HG03064 (cell line): Measurements from ENCODE around the gene ZNF814.
"Not testable (repeated sequence)": the region's sequence is repeated elsewhere in the genome, so short reads cannot be mapped to it uniquely, and the experiment has no call there.

Experiments
- ATAC-seq: cut with Tn5 transposase; IDR thresholded peaks from one replicate; pipeline ENCODE4 v1.9.1; 2021; ENCODE audit warnings: low read depth; ENCODE audit not compliant: unreplicated experiment

ZNF814 gene

GRCh38 chr19:57867868-57868492, 20.9 kb downstream of the ZNF814 start:
- no peak for ATAC-seq

GRCh38 chr19:57862351-57862750, 26.5 kb downstream of the ZNF814 start:
- ATAC-seq = not testable (repeated sequence)

GRCh38 chr19:57854117-57854516, 34.7 kb downstream of the ZNF814 start:
- ATAC-seq = not testable (repeated sequence)

- not testable (repeated sequence) for ATAC-seq
These were observed 36.8 kb downstream of the ZNF814 start for GRCh38 chr19:57851812-57852603.

GRCh38 chr19:57850553-57851017, 38.3 kb downstream of the ZNF814 start:
- ATAC-seq = no peak

- peak; percentile 94 for ATAC-seq
These were observed 39.0 kb downstream of the ZNF814 start, which contains the start of gene ZNF587 for GRCh38 chr19:57849666-57850473. Gene ZNF587 (plus strand): TSS chr19:57849859. CDS start chr19:57850039, 180 bp downstream.

- peak; percentile 30 for ATAC-seq
These were observed 39.6 kb downstream of the ZNF814 start for GRCh38 chr19:57849162-57849665.

GRCh38 chr19:57847164-57847563, 41.7 kb downstream of the ZNF814 start:
- ATAC-seq = not testable (repeated sequence)

GRCh38 chr19:57841122-57841763, 47.6 kb downstream of the ZNF814 start:
- no peak for ATAC-seq

GRCh38 chr19:57838622-57839191, 50.1 kb downstream of the ZNF814 start:
- ATAC-seq = not testable (repeated sequence)

- not testable (repeated sequence) for ATAC-seq
These were observed 51.8 kb downstream of the ZNF814 start for GRCh38 chr19:57836991-57837390.

GRCh38 chr19:57830071-57830602, 58.7 kb downstream of the ZNF814 start, which contains the start of gene ZNF587B:
Gene ZNF587B (plus strand): TSS chr19:57830299. CDS start chr19:57830529, 230 bp downstream.
- ATAC-seq = no peak

GRCh38 chr19:57829316-57829715, 59.5 kb downstream of the ZNF814 start:
- ATAC-seq = no peak

GRCh38 chr19:57825511-57825910, 63.3 kb downstream of the ZNF814 start:
- no peak for ATAC-seq

GRCh38 chr19:57823608-57824007, 65.2 kb downstream of the ZNF814 start:
- not testable (repeated sequence) for ATAC-seq

- ATAC-seq = not testable (repeated sequence)
These were observed 65.7 kb downstream of the ZNF814 start for GRCh38 chr19:57823155-57823554.

GRCh38 chr19:57821501-57821900, 67.3 kb downstream of the ZNF814 start:
- not testable (repeated sequence) for ATAC-seq

- not testable (repeated sequence) for ATAC-seq
These were observed 67.7 kb downstream of the ZNF814 start for GRCh38 chr19:57821095-57821494.

- ATAC-seq = no peak
These were observed 68.2 kb downstream of the ZNF814 start for GRCh38 chr19:57820599-57820998.
